ENCODE data around the gene PIEZO2.
A peak's percentile ranks its signal among the peaks of the same experiment; 100 is the strongest.
"Not testable (repeated sequence)": the region's sequence is repeated elsewhere in the genome, so short reads cannot be mapped to it uniquely, and the experiment has no call there.

Gene PIEZO2

GRCh38 chr18:10933648-10934047 lies 215.7 kb downstream of the PIEZO2 start:
- Histone ChIP-seq H2AK5ac (ENCODE audit: low read length, severe bottlenecking) (peak overlapping the region; percentile 6), H3K4me1 (ENCODE audit: control insufficient read depth, insufficient read depth, low read depth, low read length) (peaks cover 12% of the 10 kb centered on the region)
- not testable (repeated sequence) for DNase-seq; H4K91ac ChIP-seq (ENCODE audit: low read length); H2BK15ac ChIP-seq (ENCODE audit: low read depth, poor library complexity, severe bottlenecking); H3K79me1 ChIP-seq (replicated peaks; ENCODE audit: low read length, poor library complexity, severe bottlenecking); H3K9ac ChIP-seq (ENCODE audit: low read length); H3K4ac ChIP-seq (ENCODE audit: low read depth in 1 of 2, low read length in 2 of 2); H3K23ac ChIP-seq (ENCODE audit: low read length in 2 of 2); H2BK5ac ChIP-seq (ENCODE audit: low read depth, low read length, poor library complexity, severe bottlenecking); H2BK12ac ChIP-seq (ENCODE audit: low read length in 2 of 2); H3K4me3 ChIP-seq (ENCODE audit: insufficient read depth in 1 of 2, low read depth in 1 of 2, low read length in 2 of 2); H3K27ac ChIP-seq (ENCODE audit: low read length, poor library complexity, severe bottlenecking); H3K27me3 ChIP-seq (ENCODE audit: control insufficient read depth in 1 of 2, insufficient read depth in 1 of 2, low read length in 2 of 2); H3K36me3 ChIP-seq (ENCODE audit: control insufficient read depth in 1 of 2, insufficient read depth in 2 of 2, low read depth in 1 of 2, low read length in 2 of 2); H2AFZ ChIP-seq (ENCODE audit: low read depth, low read length); H3K14ac ChIP-seq (ENCODE audit: low read length in 2 of 2); H3K9me3 ChIP-seq (ENCODE audit: control insufficient read depth, low read length); H3K4me2 ChIP-seq (ENCODE audit: low read length, poor library complexity, severe bottlenecking); H3K18ac ChIP-seq (ENCODE audit: low read depth in 1 of 2, low read length in 2 of 2); H4K8ac ChIP-seq (ENCODE audit: low read length); H2BK120ac ChIP-seq (ENCODE audit: low read depth, low read length)
- WGBS, result 98% methylated on average over 3 of the region's 3 CpGs

- no peaks in the 10 kb centered on the region for H3K36me3 ChIP-seq (ENCODE audit: control insufficient read depth in 1 of 2, insufficient read depth in 2 of 2, low read depth in 1 of 2, low read length in 2 of 2)
- H2BK120ac ChIP-seq (ENCODE audit: low read depth, low read length), result no peak overlapping the region
- H2BK15ac ChIP-seq (ENCODE audit: low read depth, poor library complexity, severe bottlenecking), result no peak overlapping the region
- peak overlapping the region; percentile 8 for H2AK5ac ChIP-seq (ENCODE audit: low read length, severe bottlenecking)
- no peak overlapping the region for H3K9ac ChIP-seq (ENCODE audit: low read length)
- no peaks in the 10 kb centered on the region for H3K79me1 ChIP-seq (replicated peaks; ENCODE audit: low read length, poor library complexity, severe bottlenecking)
- no peak overlapping the region for H3K27ac ChIP-seq (ENCODE audit: low read length, poor library complexity, severe bottlenecking)
- H4K91ac ChIP-seq (ENCODE audit: low read length), result no peak overlapping the region
- H3K27me3 ChIP-seq (ENCODE audit: control insufficient read depth in 1 of 2, insufficient read depth in 1 of 2, low read length in 2 of 2), result no peaks in the 10 kb centered on the region
- no peak overlapping the region for H3K4me2 ChIP-seq (ENCODE audit: low read length, poor library complexity, severe bottlenecking)
- no peak overlapping the region for H3K4me3 ChIP-seq (ENCODE audit: insufficient read depth in 1 of 2, low read depth in 1 of 2, low read length in 2 of 2)
- H3K18ac ChIP-seq (ENCODE audit: low read depth in 1 of 2, low read length in 2 of 2), result no peak overlapping the region
- DNase-seq, result no peak
- H2BK12ac ChIP-seq (ENCODE audit: low read length in 2 of 2), result no peak overlapping the region
- H3K14ac ChIP-seq (ENCODE audit: low read length in 2 of 2), result no peak overlapping the region
- no peak overlapping the region for H2BK5ac ChIP-seq (ENCODE audit: low read depth, low read length, poor library complexity, severe bottlenecking)
- peak overlapping the region in 1 of 2 experiments; percentile 59 for H3K4ac ChIP-seq (ENCODE audit: low read depth in 1 of 2, low read length in 2 of 2)
- WGBS, result 90% methylated on average over 2 of the region's 2 CpGs
- no peak overlapping the region for H3K23ac ChIP-seq (ENCODE audit: low read length in 2 of 2)
- no peak overlapping the region for H2AFZ ChIP-seq (ENCODE audit: low read depth, low read length)
- peaks cover 13% of the 10 kb centered on the region for H3K4me1 ChIP-seq (ENCODE audit: control insufficient read depth, insufficient read depth, low read depth, low read length)
- H3K9me3 ChIP-seq (ENCODE audit: control insufficient read depth, low read length), result no peaks in the 10 kb centered on the region
- H4K8ac ChIP-seq (ENCODE audit: low read length), result no peak overlapping the region
These were observed 219.3 kb downstream of the PIEZO2 start for GRCh38 chr18:10930076-10930475.

- Histone ChIP-seq H3K14ac (ENCODE audit: low read length in 2 of 2) (no peak overlapping the region), H2AK5ac (ENCODE audit: low read length, severe bottlenecking) (no peak overlapping the region), H3K4ac (ENCODE audit: low read depth in 1 of 2, low read length in 2 of 2) (peak overlapping the region in 1 of 2 experiments; percentile 75), H2AFZ (ENCODE audit: low read depth, low read length) (no peak overlapping the region), H3K18ac (ENCODE audit: low read depth in 1 of 2, low read length in 2 of 2) (no peak overlapping the region), H3K9me3 (ENCODE audit: control insufficient read depth, low read length) (no peaks in the 10 kb centered on the region), H3K36me3 (ENCODE audit: control insufficient read depth in 1 of 2, insufficient read depth in 2 of 2, low read depth in 1 of 2, low read length in 2 of 2) (no peaks in the 10 kb centered on the region), H2BK15ac (ENCODE audit: low read depth, poor library complexity, severe bottlenecking) (no peak overlapping the region), H3K23ac (ENCODE audit: low read length in 2 of 2) (no peak overlapping the region), H2BK5ac (ENCODE audit: low read depth, low read length, poor library complexity, severe bottlenecking) (no peak overlapping the region), H3K9ac (ENCODE audit: low read length) (no peak overlapping the region), H3K4me2 (ENCODE audit: low read length, poor library complexity, severe bottlenecking) (no peak overlapping the region), H3K27ac (ENCODE audit: low read length, poor library complexity, severe bottlenecking) (peak overlapping the region; percentile 61), H4K8ac (ENCODE audit: low read length) (no peak overlapping the region), H3K27me3 (ENCODE audit: control insufficient read depth in 1 of 2, insufficient read depth in 1 of 2, low read length in 2 of 2) (no peaks in the 10 kb centered on the region), H3K4me1 (ENCODE audit: control insufficient read depth, insufficient read depth, low read depth, low read length) (peaks cover 7% of the 10 kb centered on the region), H3K79me1 (replicated peaks; ENCODE audit: low read length, poor library complexity, severe bottlenecking) (no peaks in the 10 kb centered on the region), H4K91ac (ENCODE audit: low read length) (no peak overlapping the region), H2BK12ac (ENCODE audit: low read length in 2 of 2) (no peak overlapping the region), H3K4me3 (ENCODE audit: insufficient read depth in 1 of 2, low read depth in 1 of 2, low read length in 2 of 2) (no peak overlapping the region), H2BK120ac (ENCODE audit: low read depth, low read length) (no peak overlapping the region)
- 33% methylated on average over 4 of the region's 7 CpGs for WGBS
- DNase-seq, result peak; percentile 81
These were observed 220.5 kb downstream of the PIEZO2 start for GRCh38 chr18:10928772-10929373.

GRCh38 chr18:10928011-10928771 lies 221.2 kb downstream of the PIEZO2 start:
- H3K4me3 ChIP-seq (ENCODE audit: insufficient read depth in 1 of 2, low read depth in 1 of 2, low read length in 2 of 2), result no peak overlapping the region
- H3K4me2 ChIP-seq (ENCODE audit: low read length, poor library complexity, severe bottlenecking), result no peak overlapping the region
- H3K14ac ChIP-seq (ENCODE audit: low read length in 2 of 2), result no peak overlapping the region
- H3K9ac ChIP-seq (ENCODE audit: low read length), result no peak overlapping the region
- H3K9me3 ChIP-seq (ENCODE audit: control insufficient read depth, low read length), result no peaks in the 10 kb centered on the region
- no peaks in the 10 kb centered on the region for H3K27me3 ChIP-seq (ENCODE audit: control insufficient read depth in 1 of 2, insufficient read depth in 1 of 2, low read length in 2 of 2)
- peaks cover 9% of the 10 kb centered on the region for H3K4me1 ChIP-seq (ENCODE audit: control insufficient read depth, insufficient read depth, low read depth, low read length)
- H3K36me3 ChIP-seq (ENCODE audit: control insufficient read depth in 1 of 2, insufficient read depth in 2 of 2, low read depth in 1 of 2, low read length in 2 of 2), result no peaks in the 10 kb centered on the region
- H3K18ac ChIP-seq (ENCODE audit: low read depth in 1 of 2, low read length in 2 of 2), result peak overlapping the region; percentile 73 to 76
- 48% methylated on average over 8 of the region's 8 CpGs for WGBS
- H2AFZ ChIP-seq (ENCODE audit: low read depth, low read length), result no peak overlapping the region
- H2BK15ac ChIP-seq (ENCODE audit: low read depth, poor library complexity, severe bottlenecking), result no peak overlapping the region
- no peaks in the 10 kb centered on the region for H3K79me1 ChIP-seq (replicated peaks; ENCODE audit: low read length, poor library complexity, severe bottlenecking)
- peak overlapping the region in 1 of 2 experiments; percentile 98 for H3K4ac ChIP-seq (ENCODE audit: low read depth in 1 of 2, low read length in 2 of 2)
- peak overlapping the region; percentile 57 for H4K8ac ChIP-seq (ENCODE audit: low read length)
- H2BK5ac ChIP-seq (ENCODE audit: low read depth, low read length, poor library complexity, severe bottlenecking), result peak overlapping the region; percentile 77
- H2BK120ac ChIP-seq (ENCODE audit: low read depth, low read length), result peak overlapping the region; percentile 56
- H2BK12ac ChIP-seq (ENCODE audit: low read length in 2 of 2), result peak overlapping the region; percentile 20 to 94
- H3K27ac ChIP-seq (ENCODE audit: low read length, poor library complexity, severe bottlenecking), result peak overlapping the region; percentile 82
- peak; percentile 67 for DNase-seq
- H4K91ac ChIP-seq (ENCODE audit: low read length), result peak overlapping the region; percentile 74
- H3K23ac ChIP-seq (ENCODE audit: low read length in 2 of 2), result no peak overlapping the region
- H2AK5ac ChIP-seq (ENCODE audit: low read length, severe bottlenecking), result peak overlapping the region; percentile 98

Measured in mesenchymal stem cell (in vitro differentiated cells and primary cell).